Activated T-cell treated with anti-CD3 and anti-CD28 coated beads for 4 hours (primary cell): Measurements from ENCODE around the gene TRIM9.

Source experiments
- DNase-seq: peaks from one replicate; pipeline ENCODE4 v3.0.0-alpha.2; 2020

TRIM9 gene

GRCh38 chr14:51092965-51093364 is 1.9 kb downstream of the TRIM9 start:
- DNase-seq = no peak

GRCh38 chr14:51089278-51089677 is 5.6 kb downstream of the TRIM9 start:
- no peak for DNase-seq

GRCh38 chr14:51087031-51087441 is 7.9 kb downstream of the TRIM9 start:
- no peak for DNase-seq

GRCh38 chr14:51086044-51086443 is 8.9 kb downstream of the TRIM9 start:
- DNase-seq = no peak

- DNase-seq = no peak
Observed at GRCh38 chr14:51084962-51085361, 9.9 kb downstream of the TRIM9 start.

- no peak for DNase-seq
Observed at GRCh38 chr14:51084507-51084906, 10.4 kb downstream of the TRIM9 start.

- no peak for DNase-seq
Observed at GRCh38 chr14:51082349-51082748, 12.6 kb downstream of the TRIM9 start.

GRCh38 chr14:51081712-51082111 is 13.2 kb downstream of the TRIM9 start:
- no peak for DNase-seq

GRCh38 chr14:51081209-51081608 is 13.7 kb downstream of the TRIM9 start:
- DNase-seq = no peak

GRCh38 chr14:51080645-51081044 is 14.3 kb downstream of the TRIM9 start:
- no peak for DNase-seq

GRCh38 chr14:51079489-51079888 is 15.4 kb downstream of the TRIM9 start:
- DNase-seq = no peak

- DNase-seq = no peak
Observed at GRCh38 chr14:51079085-51079484, 15.8 kb downstream of the TRIM9 start.

- DNase-seq = no peak
Observed at GRCh38 chr14:51074701-51075385, 20.1 kb downstream of the TRIM9 start.

- no peak for DNase-seq
Observed at GRCh38 chr14:51073731-51074130, 21.2 kb downstream of the TRIM9 start.

GRCh38 chr14:51072976-51073375 is 21.9 kb downstream of the TRIM9 start:
- DNase-seq = no peak

- no peak for DNase-seq
Observed at GRCh38 chr14:51071857-51072256, 23.0 kb downstream of the TRIM9 start.

GRCh38 chr14:51070726-51071125 is 24.2 kb downstream of the TRIM9 start:
- no peak for DNase-seq

GRCh38 chr14:51069055-51069454 is 25.9 kb downstream of the TRIM9 start:
- no peak for DNase-seq

GRCh38 chr14:51068268-51068667 is 26.6 kb downstream of the TRIM9 start:
- no peak for DNase-seq

GRCh38 chr14:51067295-51067694 is 27.6 kb downstream of the TRIM9 start:
- no peak for DNase-seq

- no peak for DNase-seq
Observed at GRCh38 chr14:51066576-51066975, 28.3 kb downstream of the TRIM9 start.

- no peak for DNase-seq
Observed at GRCh38 chr14:51059032-51059431, 35.9 kb downstream of the TRIM9 start.

GRCh38 chr14:51058382-51058781 is 36.5 kb downstream of the TRIM9 start:
- no peak for DNase-seq

- no peak for DNase-seq
Observed at GRCh38 chr14:51056421-51056820, 38.5 kb downstream of the TRIM9 start.

- DNase-seq = no peak
Observed at GRCh38 chr14:51053157-51053556, 41.7 kb downstream of the TRIM9 start.
